LNCAP (cell line): ENCODE results near the gene C16orf89.
"Not testable (repeated sequence)": the region's sequence is repeated elsewhere in the genome, so short reads cannot be mapped to it uniquely, and the experiment has no call there.

Experiments
- CTCF ChIP-seq: fragments of 450-650 bp; IDR thresholded peaks from 2 replicates; pipeline ENCODE4 v1.5.1; 2017; ENCODE audit warnings: mild to moderate bottlenecking

The C16orf89 gene

GRCh38 chr16:5065813-5066212, at the start of gene C16orf89:
Gene C16orf89 (minus strand): TSS chr16:5065956. CDS start chr16:5065908, 48 bp downstream.
- no peak for TF ChIP-seq CTCF

GRCh38 chr16:5108505-5109158, 42.9 kb upstream of the C16orf89 start:
- TF ChIP-seq CTCF: no peak

- not testable (repeated sequence) for TF ChIP-seq CTCF
Observed at GRCh38 chr16:5097470-5098220, 31.9 kb upstream of the C16orf89 start, which contains the start of gene EEF2KMT. Gene EEF2KMT (minus strand): TSS chr16:5097795. CDS start chr16:5097739, 56 bp downstream.

DNA sequence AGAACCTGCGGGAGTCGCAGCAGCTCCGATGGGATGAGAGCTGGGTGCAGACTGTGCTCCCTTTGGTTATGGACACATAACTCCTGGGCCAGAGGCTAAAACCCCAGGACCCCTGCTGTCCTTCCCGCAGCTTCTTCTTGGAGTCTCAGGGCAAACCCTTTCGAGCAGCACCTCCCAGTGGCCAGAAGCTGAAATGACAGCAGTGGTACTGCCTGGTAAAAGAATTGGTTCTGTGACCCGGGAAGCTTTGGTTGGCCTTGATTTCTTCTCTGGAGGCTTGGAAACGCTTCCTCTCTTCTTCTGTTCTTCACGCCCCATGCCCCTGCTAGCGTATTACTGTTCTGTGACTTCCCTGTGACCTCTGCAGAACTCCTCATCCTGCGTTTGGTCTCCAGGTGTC, 19.0 kb upstream of the C16orf89 start:
- TF ChIP-seq CTCF: peak; percentile 73

- no peak for TF ChIP-seq CTCF
Observed at GRCh38 chr16:5078626-5079025, 12.9 kb upstream of the C16orf89 start.

DNA sequence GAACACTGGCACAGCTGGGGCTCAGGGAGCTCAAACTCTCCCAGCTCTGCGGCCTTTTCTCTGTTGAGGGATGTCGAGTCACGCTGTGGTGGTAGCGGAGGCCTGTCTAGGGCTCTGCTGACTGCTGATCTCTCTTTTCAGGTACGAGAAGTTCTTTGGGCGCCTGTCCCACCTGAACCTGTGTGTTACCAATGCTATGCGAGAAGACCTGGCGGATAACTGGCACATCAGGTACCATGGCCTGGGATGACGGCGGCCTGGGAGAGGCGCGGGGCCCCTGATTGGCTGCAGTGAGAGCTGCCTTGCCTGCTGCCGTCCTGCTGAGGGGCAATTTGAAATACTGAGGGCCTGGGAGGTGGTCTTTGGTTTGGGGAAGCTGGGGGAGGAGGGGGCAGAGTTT, 11.5 kb upstream of the C16orf89 start:
- TF ChIP-seq CTCF: no peak

DNA sequence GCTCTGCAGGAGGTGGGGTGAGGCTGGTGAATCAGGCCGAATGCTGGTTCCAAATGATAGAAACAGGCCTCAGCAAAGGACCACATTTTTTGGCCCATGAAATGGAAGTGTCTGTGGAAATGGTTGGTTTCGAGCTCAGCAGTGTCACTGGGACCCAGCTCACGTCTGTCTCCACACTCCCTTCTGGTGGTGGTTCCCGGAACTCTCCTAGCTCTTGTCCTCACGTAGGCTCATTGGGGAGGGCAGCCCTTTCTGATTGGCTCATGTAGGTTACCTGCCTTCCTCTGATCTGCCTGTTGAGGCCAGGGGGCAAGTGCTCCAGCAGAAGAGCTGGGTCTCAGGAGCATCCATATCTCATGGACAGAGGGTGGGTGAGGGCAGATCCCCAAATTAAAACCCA, 9.9 kb upstream of the C16orf89 start:
- no peak for TF ChIP-seq CTCF
